AG09319 (cell line): ENCODE data around the gene RNU6-9.
"Not testable (repeated sequence)": the region's sequence is repeated elsewhere in the genome, so short reads cannot be mapped to it uniquely, and the experiment has no call there.

Experiments
- DNase-seq: peaks from one replicate; pipeline ENCODE4 v3.0.0-alpha.2; 2010; ENCODE audit warnings: low read depth; ENCODE audit errors: extremely low read depth
- CTCF ChIP-seq: IDR thresholded peaks from 2 replicates; pipeline ENCODE4 v1.5.1; 2011; ENCODE audit warnings: low read depth, mild to moderate bottlenecking, inconsistent platforms, low read length, moderate library complexity

Gene RNU6-9

GRCh38 chr19:850979-851335, 42.3 kb upstream of the RNU6-9 start:
- no peak for TF ChIP-seq CTCF
- DNase-seq, result no peak

- DNase-seq, result no peak
- TF ChIP-seq CTCF, result no peak
Measured at GRCh38 chr19:852136-853013, 40.9 kb upstream of the RNU6-9 start, which contains the start of gene ELANE. Gene ELANE (plus strand): TSS chr19:852303. CDS start chr19:852329, 26 bp downstream.

- no peak for TF ChIP-seq CTCF
- DNase-seq, result no peak
Measured at GRCh38 chr19:853014-853585, 40.2 kb upstream of the RNU6-9 start.

GRCh38 chr19:853614-854220, 39.6 kb upstream of the RNU6-9 start:
- not testable (repeated sequence) for DNase-seq

- no peak for TF ChIP-seq CTCF
- no peak for DNase-seq
Measured at GRCh38 chr19:854549-854948, 38.7 kb upstream of the RNU6-9 start.

- TF ChIP-seq CTCF, result no peak
- no peak for DNase-seq
Measured at GRCh38 chr19:855142-855541, 38.1 kb upstream of the RNU6-9 start.

- no peak for TF ChIP-seq CTCF
- no peak for DNase-seq
Measured at GRCh38 chr19:855566-856120, 37.6 kb upstream of the RNU6-9 start.
